Smooth muscle cell (in vitro differentiated cells): ENCODE measurements around the gene CATSPERE. TPM values are rescaled to one million over a fixed set of nuclear protein-coding genes. Genes with fewer than 3 reads are reported as not detected.

Experiments
- DNase-seq: peaks from one replicate; lab custom pipeline; 2025; ENCODE audit not compliant: unreplicated experiment; lab: John Stamatoyannopoulos, UW
- H2AFZ ChIP-seq: fragments of 200-600 bp; sonication (generic); 2 replicates; pipeline ENCODE4 v1.6.0; 2016; ENCODE audit warnings: antibody characterized with exemption, low read depth, mild to moderate bottlenecking
- H3F3A ChIP-seq: fragments of 200-600 bp; sonication (generic); 2 replicates; pipeline ENCODE4 v1.6.0; 2017; ENCODE audit warnings: antibody characterized with exemption, low read depth
- H3K27ac ChIP-seq: fragments of 200-600 bp; sonication (generic); 2 replicates; pipeline ENCODE4 v1.5.1; 2016; ENCODE audit warnings: low read depth, mild to moderate bottlenecking
- H3K27me3 ChIP-seq: fragments of 200-600 bp; sonication (generic); 2 replicates; pipeline ENCODE4 v1.6.1; 2016; ENCODE audit warnings: low read depth, mild to moderate bottlenecking
- H3K36me3 ChIP-seq: fragments of 200-600 bp; sonication (generic); 2 replicates; pipeline ENCODE4 v1.5.1; 2016; ENCODE audit warnings: low read depth
- H3K4me1 ChIP-seq: fragments of 200-600 bp; sonication (generic); 2 replicates; pipeline ENCODE4 v1.5.1; 2016; ENCODE audit warnings: low read depth
- H3K4me2 ChIP-seq: fragments of 200-600 bp; sonication (generic); 2 replicates; pipeline ENCODE4 v1.6.0; 2016; ENCODE audit warnings: mild to moderate bottlenecking
- H3K4me3 ChIP-seq: fragments of 200-600 bp; sonication (generic); 2 replicates; pipeline ENCODE4 v1.5.1; 2016; ENCODE audit warnings: mild to moderate bottlenecking
- H3K79me2 ChIP-seq: fragments of 200-600 bp; sonication (generic); 2 replicates; pipeline ENCODE4 v1.6.0; 2016; ENCODE audit warnings: low read depth, mild to moderate bottlenecking
- H3K9ac ChIP-seq: fragments of 200-600 bp; sonication (generic); 2 replicates; pipeline ENCODE4 v1.6.0; 2016; ENCODE audit warnings: low read depth
- H3K9me3 ChIP-seq: fragments of 200-600 bp; sonication (generic); replicated peaks from 2 replicates; pipeline ENCODE4 v1.5.1; 2016; ENCODE audit warnings: low read depth
- H4K20me1 ChIP-seq: fragments of 200-600 bp; sonication (generic); 2 replicates; pipeline ENCODE4 v1.6.0; 2016; ENCODE audit warnings: low read depth
- WGBS: methylation state at CpG from one replicate; pipeline ENCODE4 v1.1.7; 2016; ENCODE audit warnings: low lambda C conversion rate; 5-methylcytosine and 5-hydroxymethylcytosine counted together
- polyA plus RNA-seq: library from polyadenylated mRNA; unstranded; fragments of >200 nt; fragmentation: Nextera tagmentation; extraction: Ambion mirVana; gene quantifications from 2 replicates; pipeline ENCODE4 v1.2.1, GENCODE V29; 2016
- total RNA-seq: library from RNA; depleted of rRNA; stranded (reverse); fragments of >200 nt; gene quantifications from 2 replicates; pipeline ENCODE4 v1.2.3, GENCODE V29; 2014
- TF ChIP-seq, protein P1 (sequence below): fragments of 200-600 bp; sonication (generic); IDR thresholded peaks from 2 replicates; pipeline ENCODE4 v1.5.1; 2017; ENCODE audit warnings: borderline replicate concordance, mild to moderate bottlenecking, antibody characterized with exemption; ENCODE audit not compliant: insufficient read depth, poor library complexity, severe bottlenecking

CATSPERE gene
- total and polyA plus RNA-seq, 2 experiments from 2014 or later: 0.11 to 0.63 TPM

DNA sequence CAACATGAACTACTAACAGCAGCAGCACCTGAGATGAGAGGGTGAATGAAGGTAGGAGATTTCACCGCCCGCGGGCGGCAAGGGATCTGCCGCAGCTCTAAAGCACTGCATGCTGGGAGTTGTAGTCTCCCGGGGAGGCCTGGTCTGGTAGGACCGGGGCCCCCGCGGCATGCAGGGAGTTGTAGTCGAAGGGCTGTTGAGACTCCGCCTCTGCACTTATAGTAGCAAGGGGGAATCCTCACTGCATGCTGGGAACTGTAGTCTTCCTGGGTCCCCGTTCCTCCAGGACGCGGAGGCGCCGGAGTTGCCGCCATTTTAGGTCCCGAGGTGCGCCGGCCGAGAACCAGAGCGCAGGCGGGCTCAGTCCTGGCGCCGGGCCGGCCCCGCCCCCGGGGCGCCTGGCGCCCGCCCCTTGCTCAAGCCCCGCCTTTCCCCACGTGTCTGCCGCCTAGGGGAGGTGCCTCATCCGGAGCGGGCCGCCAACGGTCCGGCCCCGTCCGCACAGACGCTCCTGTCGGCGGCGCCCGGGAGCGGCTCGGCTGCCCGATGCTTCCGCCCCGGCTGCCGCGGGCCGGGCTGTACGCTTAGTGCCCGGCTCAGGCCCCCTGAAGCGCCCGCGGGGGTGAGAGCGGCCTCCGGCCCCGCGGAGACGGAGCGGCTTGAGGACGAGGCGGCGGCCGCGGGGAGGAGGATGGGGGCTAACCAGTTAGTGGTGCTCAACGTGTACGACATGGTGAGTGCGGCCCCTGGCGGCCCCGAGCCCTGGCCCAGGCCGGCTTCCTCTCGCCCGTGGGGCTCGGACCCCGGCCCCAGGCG lies 191.8 kb downstream of the CATSPERE start, which contains the start of gene DESI2:
TSS of gene DESI2 (plus strand) at position 504 of the 816 bp plus-strand sequence. CDS start at position 692, 188 bp downstream.
- Histone ChIP-seq H3K9me3 (no peaks in the 10 kb centered on the region), H4K20me1 (peaks cover 41% of the 10 kb centered on the region), H3K4me3 (peak within 1 kb of the TSS; percentile 92), H3K36me3 (no peaks in the 10 kb centered on the region), H3K27ac (peak within 1 kb of the TSS; percentile 81), H3K4me1 (peaks cover 29% of the 10 kb centered on the region), H3K79me2 (peaks cover 47% of the 10 kb centered on the region), H3K27me3 (no peaks in the 10 kb centered on the region), H3K9ac (peak within 1 kb of the TSS; percentile 89), H2AFZ (peak within 1 kb of the TSS; percentile 88), H3F3A (no peaks in the 10 kb centered on the region), H3K4me2 (peak within 1 kb of the TSS; percentile 99)
- DNase-seq: peak; percentile 86
- whole genome bisulfite sequencing: 1% methylated on average over 58 of the region's 81 CpGs
- TF ChIP-seq, protein P1, sequence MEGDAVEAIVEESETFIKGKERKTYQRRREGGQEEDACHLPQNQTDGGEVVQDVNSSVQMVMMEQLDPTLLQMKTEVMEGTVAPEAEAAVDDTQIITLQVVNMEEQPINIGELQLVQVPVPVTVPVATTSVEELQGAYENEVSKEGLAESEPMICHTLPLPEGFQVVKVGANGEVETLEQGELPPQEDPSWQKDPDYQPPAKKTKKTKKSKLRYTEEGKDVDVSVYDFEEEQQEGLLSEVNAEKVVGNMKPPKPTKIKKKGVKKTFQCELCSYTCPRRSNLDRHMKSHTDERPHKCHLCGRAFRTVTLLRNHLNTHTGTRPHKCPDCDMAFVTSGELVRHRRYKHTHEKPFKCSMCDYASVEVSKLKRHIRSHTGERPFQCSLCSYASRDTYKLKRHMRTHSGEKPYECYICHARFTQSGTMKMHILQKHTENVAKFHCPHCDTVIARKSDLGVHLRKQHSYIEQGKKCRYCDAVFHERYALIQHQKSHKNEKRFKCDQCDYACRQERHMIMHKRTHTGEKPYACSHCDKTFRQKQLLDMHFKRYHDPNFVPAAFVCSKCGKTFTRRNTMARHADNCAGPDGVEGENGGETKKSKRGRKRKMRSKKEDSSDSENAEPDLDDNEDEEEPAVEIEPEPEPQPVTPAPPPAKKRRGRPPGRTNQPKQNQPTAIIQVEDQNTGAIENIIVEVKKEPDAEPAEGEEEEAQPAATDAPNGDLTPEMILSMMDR: peak; percentile 38

DNA sequence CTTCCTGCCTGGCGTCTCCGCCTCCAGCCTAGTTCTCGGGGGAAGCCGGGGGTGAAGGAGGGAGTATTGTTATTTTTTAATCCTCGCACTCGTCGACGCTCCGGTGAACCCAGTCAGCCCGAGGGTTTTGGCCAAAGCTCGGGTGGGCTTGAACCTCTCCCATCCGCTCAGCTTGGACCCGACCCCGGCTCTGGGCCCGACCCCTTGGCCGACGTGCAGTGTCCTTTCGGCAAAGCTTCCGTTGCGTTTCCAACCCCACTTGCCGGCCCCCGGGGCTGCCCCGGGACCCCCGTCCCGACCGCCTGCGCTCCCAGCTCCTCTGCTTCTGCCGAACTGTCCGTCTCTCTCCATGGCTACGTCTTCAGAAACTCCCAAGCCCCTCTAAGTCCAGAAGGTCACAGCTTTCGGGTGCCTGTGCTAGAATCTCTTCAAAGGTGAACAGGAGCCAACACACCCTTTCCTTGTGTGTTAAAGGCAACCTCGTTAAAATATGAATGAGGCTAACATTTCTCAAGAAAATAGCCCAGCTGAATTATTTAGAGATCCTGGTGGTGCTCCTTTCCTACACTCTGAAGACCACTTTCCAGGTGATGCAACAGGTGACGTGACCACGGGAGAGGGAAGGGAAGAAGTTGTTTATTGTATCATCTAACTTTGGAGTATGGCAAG lies 192.5 kb downstream of the CATSPERE start:
- Histone ChIP-seq H3K4me1 (peaks cover 29% of the 10 kb centered on the region), H3K9me3 (no peaks in the 10 kb centered on the region), H3K4me2 (peak overlapping the region; percentile 99), H2AFZ (peak overlapping the region; percentile 88), H3K36me3 (no peaks in the 10 kb centered on the region), H3K27ac (peak overlapping the region; percentile 81), H3K4me3 (peak overlapping the region; percentile 92), H3K27me3 (no peaks in the 10 kb centered on the region), H3K9ac (peak overlapping the region; percentile 89), H3F3A (no peaks in the 10 kb centered on the region), H3K79me2 (peaks cover 54% of the 10 kb centered on the region), H4K20me1 (peaks cover 48% of the 10 kb centered on the region)
- 1% methylated on average over 27 of the region's 34 CpGs for WGBS
- no peak for DNase-seq
- TF ChIP-seq, protein P1: no peak

DNA sequence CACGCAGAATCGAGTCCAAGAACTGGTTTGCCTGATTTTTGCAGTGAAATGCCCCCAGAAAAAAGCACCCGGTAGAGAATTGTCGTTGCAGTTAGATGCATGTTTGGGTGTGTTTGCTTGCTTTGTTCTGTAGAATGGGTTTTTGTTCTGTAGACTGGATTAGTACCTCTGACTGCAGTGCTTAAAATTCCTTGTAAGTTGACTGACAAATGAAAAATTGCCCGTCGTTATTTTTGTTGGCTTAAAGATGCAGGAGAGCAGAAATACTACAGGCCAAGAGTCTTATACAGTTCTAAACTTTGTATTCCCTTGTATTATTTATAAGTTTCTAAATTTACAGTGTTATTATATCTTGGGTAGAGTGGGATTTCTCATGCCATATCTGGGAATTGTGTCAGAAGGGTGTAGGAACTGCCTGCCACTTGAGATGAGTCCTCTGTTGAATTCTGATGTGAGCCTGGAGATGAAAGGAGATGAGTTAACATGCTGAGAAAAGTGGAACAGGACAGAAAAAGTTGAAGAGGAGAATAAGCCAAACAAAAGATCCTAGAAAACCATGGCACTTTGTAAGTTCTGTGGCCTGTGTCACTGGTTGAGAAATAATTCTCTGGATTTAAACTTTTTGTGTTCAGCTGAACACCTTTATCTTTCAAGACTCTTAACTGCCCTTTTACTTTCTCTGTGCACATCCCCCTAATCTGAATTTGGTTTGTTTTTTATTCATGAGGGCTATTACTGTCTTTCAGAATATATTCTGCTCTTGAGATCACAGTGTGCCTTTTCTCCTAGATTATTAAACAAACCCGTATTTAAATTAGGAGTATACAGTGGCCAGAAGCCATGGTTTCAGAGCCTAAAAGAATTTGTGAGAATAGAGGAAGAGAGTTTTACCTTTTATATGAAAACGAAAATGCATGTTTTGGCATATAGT lies 193.3 kb downstream of the CATSPERE start:
- Histone ChIP-seq H3K4me1 (peaks cover 29% of the 10 kb centered on the region), H2AFZ (no peak overlapping the region), H3K27ac (peak overlapping the region; percentile 81), H3K36me3 (peaks cover 2% of the 10 kb centered on the region), H3F3A (no peaks in the 10 kb centered on the region), H3K27me3 (no peaks in the 10 kb centered on the region), H3K9me3 (no peaks in the 10 kb centered on the region), H4K20me1 (peaks cover 56% of the 10 kb centered on the region), H3K79me2 (peaks cover 62% of the 10 kb centered on the region), H3K9ac (peak overlapping the region; percentile 89), H3K4me3 (peak overlapping the region; percentile 92), H3K4me2 (peak overlapping the region; percentile 99)
- WGBS: 13% methylated on average over 8 of the region's 8 CpGs
- no peak for DNase-seq
- TF ChIP-seq, protein P1: no peak
